ENCODE data around the gene TMTC1. TPM values are rescaled to one million over a fixed set of nuclear protein-coding genes. Genes with fewer than 3 reads are reported as not detected.

TMTC1 gene
- total and polyA plus RNA-seq, 2 of the 8 experiments (the other 6 are each of a cell fraction or from before 2014, with no cell fraction given): 15.4 to 20.8 TPM

DNA sequence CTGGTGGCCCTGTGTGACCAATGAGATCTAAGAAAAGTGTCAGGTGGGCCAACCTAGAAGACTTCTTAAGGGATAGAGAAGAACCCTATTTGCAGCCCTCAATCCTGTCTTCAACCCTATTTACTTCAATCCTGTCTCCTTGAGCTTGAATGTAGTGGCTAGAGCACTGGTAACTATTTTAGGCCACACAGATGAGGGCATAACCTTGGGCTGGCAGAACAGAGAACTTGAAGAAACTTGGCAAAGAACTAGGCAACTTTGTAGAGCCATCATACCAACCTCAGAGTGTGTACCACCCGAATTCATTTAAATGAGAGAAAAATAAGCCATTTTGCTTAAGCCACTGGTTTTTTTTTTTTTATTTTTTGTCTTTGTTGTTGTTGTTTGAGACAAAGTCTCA is 94.8 kb downstream of the TMTC1 start (continued):
- no peak for TF ChIP-seq CHD7 (IDR thresholded peaks at IDR 0.05; ENCODE audit: insufficient replicate concordance, low read length)
